A549 (cell line): ENCODE results near the gene CUEDC2. TPM values are rescaled to one million over a fixed set of nuclear protein-coding genes. Genes with fewer than 3 reads are reported as not detected.

Source experiments
- ATOH8 ChIP-seq: fragments of 250-450 bp; sonication (Bioruptor Pico); IDR thresholded peaks from 2 replicates; pipeline ENCODE4 v1.5.0; 2020; ENCODE audit warnings: low read depth, mild to moderate bottlenecking, moderate library complexity
- CBX2 ChIP-seq: fragments of 200-600 bp; sonication (generic); IDR thresholded peaks from 2 replicates; pipeline ENCODE4 v1.6.1; 2016; ENCODE audit warnings: low read depth, mild to moderate bottlenecking, borderline replicate concordance
- CEBPB ChIP-seq, 2 experiments: fragments of >200 bp in 1 of 2; sonication (Bioruptor Twin) in 1 of 2; formaldehyde crosslinking in 1 of 2; IDR thresholded peaks; 2 replicates each; pipeline ENCODE4 v1.6.1; 2012 to 2016
- CHD2 ChIP-seq: fragments of 150-350 bp; IDR thresholded peaks from 2 replicates; pipeline ENCODE4 v1.6.1; 2014; ENCODE audit warnings: low read length; ENCODE audit not compliant: partially characterized antibody
- CTCF ChIP-seq: fragments of >200 bp; sonication (Bioruptor Twin); formaldehyde crosslinking; IDR thresholded peaks from 3 replicates; pipeline ENCODE4 v1.5.1; 2016
- E2F6 ChIP-seq: IDR thresholded peaks from 2 replicates; pipeline ENCODE4 v1.6.1; 2012; ENCODE audit warnings: low read depth, borderline replicate concordance
- HDAC2 ChIP-seq: fragments of 200-600 bp; sonication (generic); IDR thresholded peaks from 2 replicates; pipeline ENCODE4 v1.6.1; 2016
- HES2 ChIP-seq: fragments of >200 bp; sonication (Bioruptor Twin); formaldehyde crosslinking; IDR thresholded peaks from 2 replicates; pipeline ENCODE4 v1.6.1; 2016
- HMGXB4 ChIP-seq: fragments of 250-450 bp; sonication (Bioruptor Pico); IDR thresholded peaks from 2 replicates; pipeline ENCODE4 v1.5.0; 2021; ENCODE audit warnings: mild to moderate bottlenecking, moderate library complexity, borderline replicate concordance
- HOXB5 ChIP-seq: fragments of 250-450 bp; sonication (Bioruptor Pico); IDR thresholded peaks from 2 replicates; pipeline ENCODE4 v1.5.0; 2020; ENCODE audit warnings: mild to moderate bottlenecking, moderate library complexity
- JUN ChIP-seq, 2 experiments: fragments of >200 bp; sonication (Bioruptor Twin); formaldehyde crosslinking; IDR thresholded peaks; 2 replicates in 1 of 2; 3 replicates in 1 of 2; pipeline ENCODE4 v1.6.1; 2016 to 2017
- JUNB ChIP-seq: fragments of >200 bp; sonication (Bioruptor Twin); formaldehyde crosslinking; IDR thresholded peaks from 2 replicates; pipeline ENCODE4 v1.6.1; 2016
- MAFK ChIP-seq: fragments of 450-650 bp; IDR thresholded peaks from 2 replicates; pipeline ENCODE4 v1.6.1; 2014; ENCODE audit not compliant: partially characterized antibody
- NFE2L2 ChIP-seq: fragments of 150-350 bp; conservative IDR thresholded peaks from 2 replicates; pipeline ENCODE4 v1.6.1; 2014; ENCODE audit warnings: low read length
- PBX3 ChIP-seq: IDR thresholded peaks from 2 replicates; pipeline ENCODE4 v1.6.1; 2012
- PHF8 ChIP-seq: fragments of 200-600 bp; sonication (generic); IDR thresholded peaks from 2 replicates; pipeline ENCODE4 v1.6.1; 2016; ENCODE audit warnings: low read depth, mild to moderate bottlenecking, antibody characterized with exemption, moderate library complexity, borderline replicate concordance
- POLR2AphosphoS2 ChIP-seq: conservative IDR thresholded peaks from 2 replicates; pipeline ENCODE4 v1.6.1; 2012; ENCODE audit warnings: low read length, improper control_type of control experiment, inconsistent platforms
- RAD21 ChIP-seq, 2 experiments: fragments of >200 bp in 1 of 2; sonication (Bioruptor Twin) in 1 of 2; formaldehyde crosslinking in 1 of 2; IDR thresholded peaks in 1 of 2; conservative IDR thresholded peaks in 1 of 2; 2 replicates in 1 of 2; 3 replicates in 1 of 2; pipeline ENCODE4 v1.6.1; 2012 to 2018; ENCODE audit warnings: inconsistent platforms in 1 of 2
- RARB ChIP-seq: fragments of 250-450 bp; sonication (Bioruptor Pico); IDR thresholded peaks from 2 replicates; pipeline ENCODE4 v1.8.0; 2021; ENCODE audit warnings: mild to moderate bottlenecking, moderate library complexity
- REST ChIP-seq: fragments of 200-600 bp; sonication (generic); IDR thresholded peaks from 2 replicates; pipeline ENCODE4 v1.6.1; 2016; ENCODE audit warnings: antibody characterized with exemption, mild to moderate bottlenecking, moderate library complexity
- RFX5 ChIP-seq: fragments of 450-650 bp; IDR thresholded peaks from 2 replicates; pipeline ENCODE4 v1.7.1; 2014; ENCODE audit warnings: antibody characterized with exemption, mild to moderate bottlenecking, moderate library complexity
- TFCP2L1 ChIP-seq: fragments of 250-450 bp; sonication (Bioruptor Pico); IDR thresholded peaks from 2 replicates; pipeline ENCODE4 v1.5.0; 2021; ENCODE audit warnings: mild to moderate bottlenecking
- TP53 ChIP-seq: fragments of 250-450 bp; sonication (Bioruptor Pico); IDR thresholded peaks from 2 replicates; pipeline ENCODE4 v1.5.0; 2021; ENCODE audit warnings: mild to moderate bottlenecking, moderate library complexity
- USF2 ChIP-seq: fragments of 450-650 bp; IDR thresholded peaks from 2 replicates; pipeline ENCODE4 v1.6.1; 2014; ENCODE audit warnings: antibody characterized with exemption
- polyA plus RNA-seq, 4 experiments: library from polyadenylated mRNA; depleted of rRNA in 3 of 4; stranded (reverse); fragments of >200 nt; fragmentation: RNase III in 1 of 4; extraction: RNeasy Plus Mini Kit Qiagen cat#74134 plus additional on column Dnase treatment in 1 of 4; gene quantifications; 2 replicates in 3 of 4; 3 replicates in 1 of 4; pipeline ENCODE4 v1.2.3, GENCODE V29; 2011 to 2017

CUEDC2 gene
- polyA plus RNA-seq, 2 of the 4 experiments (the other 2 are of a cell fraction), result 43.7 to 67.4 TPM

GRCh38 chr10:102399217-102400021, 33.0 kb downstream of the CUEDC2 start (continued):
- no peak; the same call in 1 of the 2 replicates for TF ChIP-seq PBX3
- TF ChIP-seq REST, result no peak
- TF ChIP-seq PHF8, result 0 out of 2 replicates have a peak, but pooled peaks have one; percentile 49
- 0 out of 2 replicates have a peak, but pooled peaks have one; percentile 68 for TF ChIP-seq E2F6
- no peak for TF ChIP-seq JUNB
- TF ChIP-seq CHD2, result no peak
- TF ChIP-seq HMGXB4 (CRISPR knock-in tag), result peak; percentile 33; the same call in 1 of the 2 replicates
- TF ChIP-seq MAFK, result no peak
- TF ChIP-seq CEBPB (IDR thresholded peaks at IDR 0.05), result no peak
- TF ChIP-seq TP53 (CRISPR knock-in tag), result no peak
- no peak for TF ChIP-seq HDAC2
- TF ChIP-seq ATOH8 (CRISPR knock-in tag), result no peak
- TF ChIP-seq USF2, result no peak
- peak; percentile 97 for TF ChIP-seq CTCF
- TF ChIP-seq TFCP2L1, result no peak
- 0 out of 2 replicates have a peak, but pooled peaks have one; percentile 14 for TF ChIP-seq HOXB5 (CRISPR knock-in tag)
- no peak for TF ChIP-seq HES2
- peak in 1 of 2 experiments; percentile 78; a peak in 2 of 5 replicates for TF ChIP-seq JUN (IDR thresholded peaks at IDR 0.05)
- TF ChIP-seq NFE2L2, result no peak
- peak; percentile 72; the same call in 1 of the 2 replicates for TF ChIP-seq POLR2AphosphoS2
- peak; percentile 60 to 76; a peak in 4 of 5 replicates for TF ChIP-seq RAD21 (conservative IDR thresholded peaks at IDR 0.05 in 1 of 2, IDR thresholded peaks at IDR 0.05 in 1 of 2)
- TF ChIP-seq RARB (CRISPR knock-in tag), result no peak
- no peak for TF ChIP-seq RFX5
- TF ChIP-seq CBX2, result no peak
